ENCODE results near the gene BEGAIN. TPM values are rescaled to one million over a fixed set of nuclear protein-coding genes. Genes with fewer than 3 reads are reported as not detected.

The BEGAIN gene
- polyA plus RNA-seq, 2 of the 4 experiments (the other 2 are of a cell fraction) = 1.4 to 3.7 TPM

- no peaks in the 10 kb centered on the region for H3K9me3 ChIP-seq
- H3K4me3 ChIP-seq = no peak overlapping the region
- TF ChIP-seq MYC (IDR thresholded peaks at IDR 0.05; ENCODE audit: borderline replicate concordance, low read length) (no peak), CHD2 (IDR thresholded peaks at IDR 0.05; ENCODE audit: low read length, partially characterized antibody) (no peak), PBX3 (IDR thresholded peaks at IDR 0.05) (no peak)
- FAIRE-seq (no peak), ATAC-seq (no peak), DNase-seq (ENCODE audit: low read depth in 1 of 2, low spot score in 1 of 2) (no peak)
- no peak overlapping the region for H3K27ac ChIP-seq
- H3K4me1 ChIP-seq = no peaks in the 10 kb centered on the region
- H3K4me2 ChIP-seq = no peak overlapping the region
- ChIA-PET CTCF (interaction anchor here (0.5 to 0.9 kb wide), 2 partner anchors 32 to 151 kb away, joined by 3 to 4 read pairs; no protein-coding TSS in a partner anchor), POLR2A (interaction anchor here (0.7 kb wide), 1 partner anchor 59 kb away, joined by 7 read pairs; no protein-coding TSS in a partner anchor)
- WGBS (ENCODE audit: missing lambda C conversion rate) = 86% methylated on average over 8 of the region's 8 CpGs
Observed at GRCh38 chr14:100536121-100536510, 51.1 kb downstream of the BEGAIN start.

GRCh38 chr14:100535287-100536120 lies 51.7 kb downstream of the BEGAIN start:
- no peak for DNase-seq (ENCODE audit: low read depth in 1 of 2, low spot score in 1 of 2)
- CTCF ChIA-PET = interaction anchor here (0.5 to 0.9 kb wide), 2 partner anchors 32 to 151 kb away, joined by 3 to 4 read pairs; no protein-coding TSS in a partner anchor
- POLR2A ChIA-PET = no interaction called here
- H3K4me3 ChIP-seq = no peak overlapping the region
- ATAC-seq = no peak
- H3K27ac ChIP-seq = no peak overlapping the region
- FAIRE-seq = no peak
- H3K9me3 ChIP-seq = no peaks in the 10 kb centered on the region
- no peaks in the 10 kb centered on the region for H3K4me1 ChIP-seq
- 71% methylated on average over 16 of the region's 16 CpGs for WGBS (ENCODE audit: missing lambda C conversion rate)
- TF ChIP-seq MYC (IDR thresholded peaks at IDR 0.05; ENCODE audit: borderline replicate concordance, low read length) = no peak
- no peak overlapping the region for H3K4me2 ChIP-seq

- ChIA-PET POLR2A (no interaction called here), CTCF (interaction anchor here (1.8 kb wide), 1 partner anchor 10 kb away, joined by 11 read pairs; no protein-coding TSS in a partner anchor)
Observed at GRCh38 chr14:100534528-100535286, 52.5 kb downstream of the BEGAIN start.

GRCh38 chr14:100533656-100534485 lies 53.3 kb downstream of the BEGAIN start:
- Histone ChIP-seq H3K9me3 (no peaks in the 10 kb centered on the region), H3K4me3 (no peak overlapping the region), H3K27ac (no peak overlapping the region), H3K4me2 (no peak overlapping the region), H3K4me1 (no peaks in the 10 kb centered on the region)
- ChIA-PET CTCF (interaction anchor here (0.5 to 1.8 kb wide), 6 partner anchors 9 to 149 kb away, joined by 3 to 11 read pairs (median 4); no protein-coding TSS in a partner anchor), POLR2A (no interaction called here)
- no peak for DNase-seq (ENCODE audit: low read depth in 1 of 2, low spot score in 1 of 2)
- no peak for ATAC-seq
- FAIRE-seq = no peak
- WGBS (ENCODE audit: missing lambda C conversion rate) = 80% methylated on average over 17 of the region's 17 CpGs
- TF ChIP-seq PBX3 (IDR thresholded peaks at IDR 0.05) (no peak), MAX (IDR thresholded peaks at IDR 0.05) (no peak), CHD4 (IDR thresholded peaks at IDR 0.05; ENCODE audit: borderline replicate concordance) (no peak), POLR2A (IDR thresholded peaks at IDR 0.05; ENCODE audit: low read length) (no peak), CBX2 (IDR thresholded peaks at IDR 0.05; ENCODE audit: borderline replicate concordance, low read depth) (no peak), ELK1 (IDR thresholded peaks at IDR 0.05; ENCODE audit: low read depth, low read length) (no peak), RFX5 (IDR thresholded peaks at IDR 0.05) (no peak), CEBPB (IDR thresholded peaks at IDR 0.05) (no peak), ZC3H11A (IDR thresholded peaks at IDR 0.05) (no peak), NR3C1 (IDR thresholded peaks at IDR 0.05) (no peak), EHF (CRISPR knock-in tag; IDR thresholded peaks at IDR 0.05) (no peak), SMC3 (IDR thresholded peaks at IDR 0.05) (no peak), MAFK (IDR thresholded peaks at IDR 0.05; ENCODE audit: partially characterized antibody) (no peak), NFE2L2 (conservative IDR thresholded peaks at IDR 0.05; ENCODE audit: low read length) (no peak)

More at GRCh38 chr14:100534528-100535286, 52.5 kb downstream of the BEGAIN start:
- no peak overlapping the region for H3K27ac ChIP-seq
- TF ChIP-seq MAX (IDR thresholded peaks at IDR 0.05) (no peak), RARB (CRISPR knock-in tag; IDR thresholded peaks at IDR 0.05) (no peak), JUNB (IDR thresholded peaks at IDR 0.05) (no peak), EHF (CRISPR knock-in tag; IDR thresholded peaks at IDR 0.05) (no peak), BHLHE40 (IDR thresholded peaks at IDR 0.05; ENCODE audit: low read depth, low read length) (no peak), ZSCAN20 (CRISPR knock-in tag; IDR thresholded peaks at IDR 0.05) (no peak), FOSB (CRISPR knock-in tag; IDR thresholded peaks at IDR 0.05) (no peak), NFE2L2 (conservative IDR thresholded peaks at IDR 0.05; ENCODE audit: low read length) (no peak), RFX5 (IDR thresholded peaks at IDR 0.05) (no peak), CEBPB (IDR thresholded peaks at IDR 0.05) (no peak), NPAS2 (CRISPR knock-in tag; IDR thresholded peaks at IDR 0.05; ENCODE audit: borderline replicate concordance) (no peak), KDM1A (IDR thresholded peaks at IDR 0.05; ENCODE audit: low read depth) (no peak), HES2 (IDR thresholded peaks at IDR 0.05) (no peak), EP300 (IDR thresholded peaks at IDR 0.05) (no peak), PHF8 (IDR thresholded peaks at IDR 0.05; ENCODE audit: borderline replicate concordance, low read depth) (no peak)
- DNase-seq (ENCODE audit: low read depth in 1 of 2, low spot score in 1 of 2) (no peak), FAIRE-seq (no peak), ATAC-seq (no peak)
- no peak overlapping the region for H3K4me2 ChIP-seq
- WGBS (ENCODE audit: missing lambda C conversion rate) = 69% methylated on average over 12 of the region's 13 CpGs
- H3K4me1 ChIP-seq = no peaks in the 10 kb centered on the region
- H3K4me3 ChIP-seq = no peak overlapping the region
- H3K9me3 ChIP-seq = no peaks in the 10 kb centered on the region

Data from A549 (cell line).